Forelimb muscle (tissue), 1 donor: ENCODE results near the gene SCUBE1. TPM values are rescaled to one million over a fixed set of nuclear protein-coding genes. Genes with fewer than 3 reads are reported as not detected.

Experiments used
- DNase-seq: peaks from one replicate; pipeline ENCODE4 v3.0.0-alpha.2; 2013; ENCODE audit warnings: low read depth
- polyA plus RNA-seq: library from polyadenylated mRNA; unstranded; fragments of 120-200 nt; gene quantifications from one replicate; pipeline ENCODE4 v1.2.1, GENCODE V29; 2013; ENCODE audit not compliant: insufficient read length

SCUBE1 gene
- polyA plus RNA-seq, 1 donor: 0.19 TPM

DNA sequence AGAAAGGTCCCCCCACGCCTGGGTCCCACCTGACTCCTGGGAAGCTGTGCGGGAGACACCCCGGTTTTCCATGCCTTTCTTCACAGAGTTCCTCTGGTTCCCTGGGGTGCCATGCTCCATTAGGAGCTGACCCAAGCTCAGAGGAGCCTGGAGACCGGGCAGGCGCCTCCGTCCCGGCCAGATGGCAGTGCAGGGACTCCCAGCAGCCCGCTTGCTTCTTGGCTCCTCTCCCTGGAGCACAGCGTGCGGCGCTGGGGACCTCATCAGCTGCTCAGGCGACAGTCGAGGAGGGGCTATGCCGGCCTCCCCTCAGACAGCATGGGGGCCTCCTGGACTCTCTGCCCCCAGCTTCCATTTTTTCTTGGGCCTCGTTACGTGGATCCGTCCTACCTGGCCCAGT is 143.1 kb downstream of the SCUBE1 start:
- no peak for DNase-seq

DNA sequence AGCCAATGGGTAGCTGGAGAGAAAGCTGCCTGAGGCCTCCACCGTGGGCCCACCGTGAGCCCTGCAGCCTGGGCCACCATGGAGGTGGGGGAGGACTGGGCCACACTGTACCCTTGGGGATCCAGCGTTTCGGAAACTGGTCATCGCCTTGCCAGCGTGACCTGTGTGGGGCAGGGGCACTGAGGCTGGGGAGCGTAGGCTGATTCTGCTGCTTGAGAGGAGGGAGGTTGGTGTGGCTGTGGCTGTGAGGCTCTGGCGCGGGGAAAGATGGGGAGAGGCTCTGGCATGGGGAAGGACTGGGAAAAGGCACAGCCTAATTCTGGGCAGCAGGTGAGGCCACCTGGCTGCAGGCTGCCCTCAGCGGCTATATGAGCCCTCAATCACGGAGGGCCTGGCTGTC is 143.6 kb downstream of the SCUBE1 start:
- DNase-seq: no peak

DNA sequence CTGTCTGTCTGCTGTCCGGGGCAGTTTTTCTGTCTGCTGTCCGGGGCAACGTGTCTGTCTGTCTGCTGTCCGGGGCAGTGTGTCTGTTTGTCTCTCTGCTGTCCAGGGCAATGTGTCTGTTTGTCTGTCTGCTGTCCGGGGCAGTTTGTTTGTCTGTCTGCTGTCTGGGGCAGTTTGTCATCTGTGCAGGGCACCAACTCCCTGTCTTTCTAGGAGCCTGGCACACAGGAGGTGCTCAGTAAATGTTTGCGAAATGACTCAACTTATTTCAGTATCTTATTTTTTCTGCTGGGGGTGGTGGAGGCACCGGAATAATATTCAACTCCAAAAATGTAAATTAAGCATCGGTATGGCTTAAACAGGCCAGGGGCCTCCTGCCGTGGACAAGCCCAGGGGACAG is 144.2 kb downstream of the SCUBE1 start:
- DNase-seq: no peak

- no peak for DNase-seq
These were observed 145.0 kb downstream of the SCUBE1 start for GRCh38 chr22:43198126-43198525.

GRCh38 chr22:43197271-43197941 is 145.8 kb downstream of the SCUBE1 start:
- no peak for DNase-seq

- no peak for DNase-seq
These were observed 151.3 kb downstream of the SCUBE1 start for GRCh38 chr22:43191831-43192230.

DNA sequence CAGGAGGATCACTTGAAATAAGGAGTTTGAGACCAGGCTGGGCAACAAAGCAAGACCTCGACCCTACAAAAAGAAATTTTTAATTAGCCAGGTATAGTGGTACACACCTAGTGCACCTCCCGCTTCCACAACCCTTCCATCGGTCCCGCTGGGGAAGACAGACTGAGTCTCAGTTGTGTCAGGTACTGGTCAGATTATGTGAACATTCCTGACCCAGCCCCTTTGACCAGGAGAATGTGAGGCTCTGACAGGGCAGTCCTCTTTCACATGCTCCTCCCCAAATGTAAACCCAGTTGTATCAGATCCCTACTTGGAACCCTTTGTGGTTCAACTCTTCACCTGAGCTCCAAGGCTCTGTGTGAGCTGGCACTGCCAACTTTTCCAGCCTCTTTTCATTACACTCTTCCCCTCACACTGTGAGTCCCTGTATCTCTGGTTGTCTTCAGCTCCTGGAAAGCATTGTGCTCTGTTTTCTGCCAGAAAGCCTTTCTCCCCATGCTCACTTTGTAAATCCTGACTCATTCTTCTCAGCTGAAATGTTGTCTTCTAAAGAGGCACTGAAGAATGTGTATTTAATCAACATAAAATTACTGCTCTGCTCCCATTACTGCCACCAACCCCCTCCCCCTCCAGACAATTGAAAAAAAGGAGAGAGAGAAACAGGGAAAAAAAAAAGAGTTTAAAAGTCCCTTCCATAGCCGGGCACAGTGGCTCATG is 154.2 kb downstream of the SCUBE1 start:
- DNase-seq: no peak

DNA sequence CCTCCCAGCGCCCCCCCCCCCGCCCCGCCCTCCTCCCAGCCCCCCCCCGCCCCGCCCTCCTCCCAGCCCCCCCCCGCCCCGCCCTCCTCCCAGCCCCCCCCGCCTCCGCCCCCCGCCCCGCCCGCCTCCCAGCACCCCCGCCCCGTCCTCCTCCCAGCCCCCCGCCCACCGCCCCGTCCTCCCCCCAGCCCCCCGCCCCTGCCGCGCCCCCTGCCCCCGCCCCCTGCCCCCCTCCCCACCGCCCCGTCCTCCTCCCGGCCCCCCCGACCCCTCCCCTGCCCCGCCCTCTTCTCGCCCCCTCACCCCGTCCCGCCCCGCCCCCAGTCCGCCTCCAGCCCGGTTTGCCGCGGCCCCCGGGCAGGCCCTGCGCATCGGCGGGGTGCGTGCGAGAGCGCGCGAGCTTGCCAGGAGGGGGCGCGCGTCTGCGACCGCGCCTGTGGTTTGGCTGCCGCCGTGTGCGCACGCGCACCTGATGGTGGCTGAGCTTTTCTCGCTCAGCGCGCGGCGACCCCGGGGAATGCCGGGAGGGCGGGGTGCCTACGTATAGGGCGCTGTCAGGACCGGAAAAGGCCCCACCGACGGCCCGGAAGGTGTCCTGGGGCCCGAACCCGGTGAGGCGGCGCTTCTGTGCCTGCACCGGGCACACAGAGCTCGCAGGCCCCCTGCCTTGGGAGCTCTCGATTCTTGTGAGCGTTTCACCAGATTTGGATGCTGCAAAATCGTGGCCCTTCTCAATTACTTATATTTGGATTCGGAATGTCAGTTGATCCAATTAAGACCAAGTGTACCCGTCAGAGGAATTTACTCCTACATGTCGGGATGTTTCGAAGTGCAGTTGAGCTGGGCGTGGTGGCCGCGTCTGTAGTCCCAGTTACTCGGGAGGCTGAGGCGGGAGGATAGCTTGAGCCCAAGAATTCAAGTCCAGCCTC is 155.7 kb downstream of the SCUBE1 start:
- DNase-seq: peak; percentile 95

- DNase-seq: no peak
These were observed 156.7 kb downstream of the SCUBE1 start, which contains the start of gene TTLL12 for GRCh38 chr22:43186272-43187170. Gene TTLL12 (minus strand): TSS chr22:43187134. CDS start chr22:43187069, 65 bp downstream.

DNA sequence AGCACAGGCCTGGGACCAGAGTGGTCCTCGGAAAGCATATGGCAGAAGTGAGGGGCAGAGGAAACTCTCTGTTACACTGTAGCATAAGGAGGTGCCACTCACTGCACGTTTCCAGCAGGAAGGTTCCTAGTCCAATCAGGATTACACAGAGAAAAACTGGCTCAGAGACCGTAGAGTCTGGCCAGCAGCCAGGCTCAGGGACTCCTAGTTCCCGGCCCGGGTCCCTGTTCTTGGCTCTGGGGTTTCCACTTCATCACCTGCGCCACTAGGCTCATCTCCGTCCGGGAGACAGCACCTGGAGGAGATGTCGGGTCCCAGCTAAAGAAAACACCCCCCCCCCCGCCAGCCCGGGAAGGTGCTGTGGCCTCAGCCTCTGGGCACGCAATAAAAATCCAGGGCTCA is 157.3 kb downstream of the SCUBE1 start:
- no peak for DNase-seq

DNA sequence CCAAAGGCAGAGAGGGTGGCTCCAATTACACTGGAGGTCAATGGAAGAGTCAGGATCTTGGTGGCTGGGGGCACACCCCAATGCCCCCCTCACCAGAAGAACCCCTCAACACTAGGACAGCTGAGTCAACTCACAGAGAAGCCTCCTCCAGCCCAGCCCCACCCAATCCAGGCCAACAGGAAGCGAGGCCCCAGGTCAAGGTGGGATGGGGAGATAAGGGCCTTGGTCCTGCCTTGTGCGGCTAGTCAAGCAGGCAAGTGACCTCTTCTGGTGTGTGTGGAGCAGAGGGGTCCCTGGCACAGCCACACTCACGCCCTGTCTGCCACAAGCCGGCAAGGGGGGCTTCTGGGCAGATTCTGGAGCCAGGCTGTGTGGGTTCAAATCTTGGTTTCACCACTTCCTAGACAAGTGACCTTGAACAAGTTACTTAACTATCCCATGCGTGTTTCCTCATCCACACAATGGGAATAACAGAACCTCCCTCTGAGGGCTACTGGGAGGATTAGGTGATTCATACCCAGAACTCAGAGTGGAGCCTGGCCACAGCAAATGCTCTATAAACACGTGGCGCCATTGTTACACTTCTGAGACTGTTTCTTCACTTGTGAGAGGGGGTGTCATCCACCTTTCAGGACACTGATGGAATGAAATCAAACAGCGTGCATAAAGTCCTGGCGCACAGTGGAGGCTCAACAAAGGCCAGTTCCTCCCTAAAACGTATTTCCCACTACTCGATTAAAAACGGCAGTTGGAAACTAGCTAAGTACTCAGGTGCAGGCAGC is 159.5 kb downstream of the SCUBE1 start:
- no peak for DNase-seq

DNA sequence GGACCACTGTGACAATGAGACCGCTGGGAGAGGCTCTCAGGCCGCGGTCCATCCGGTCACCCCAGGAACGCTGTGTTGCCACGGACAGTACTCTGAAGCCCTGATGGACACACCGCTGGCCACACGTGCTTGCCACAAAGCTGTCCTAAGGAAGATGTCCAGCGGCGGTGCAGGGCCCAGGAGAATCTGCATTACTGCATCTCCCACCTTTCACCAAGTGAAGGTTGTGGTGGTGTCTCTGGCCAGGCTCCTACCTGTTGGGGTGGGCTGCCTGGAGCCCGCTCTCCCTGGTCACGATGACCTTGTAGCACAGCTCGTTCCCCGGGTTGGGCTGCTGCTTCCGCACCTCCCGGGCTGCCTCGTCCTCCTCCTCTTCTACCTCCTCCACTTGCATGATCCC is 160.4 kb downstream of the SCUBE1 start:
- DNase-seq: no peak

GRCh38 chr22:43182118-43182517 is 161.1 kb downstream of the SCUBE1 start:
- DNase-seq: no peak

GRCh38 chr22:43181321-43182076 is 161.7 kb downstream of the SCUBE1 start:
- DNase-seq: no peak

GRCh38 chr22:43180670-43181069 is 162.5 kb downstream of the SCUBE1 start:
- no peak for DNase-seq

- no peak for DNase-seq
These were observed 163.3 kb downstream of the SCUBE1 start for GRCh38 chr22:43179911-43180195.

DNA sequence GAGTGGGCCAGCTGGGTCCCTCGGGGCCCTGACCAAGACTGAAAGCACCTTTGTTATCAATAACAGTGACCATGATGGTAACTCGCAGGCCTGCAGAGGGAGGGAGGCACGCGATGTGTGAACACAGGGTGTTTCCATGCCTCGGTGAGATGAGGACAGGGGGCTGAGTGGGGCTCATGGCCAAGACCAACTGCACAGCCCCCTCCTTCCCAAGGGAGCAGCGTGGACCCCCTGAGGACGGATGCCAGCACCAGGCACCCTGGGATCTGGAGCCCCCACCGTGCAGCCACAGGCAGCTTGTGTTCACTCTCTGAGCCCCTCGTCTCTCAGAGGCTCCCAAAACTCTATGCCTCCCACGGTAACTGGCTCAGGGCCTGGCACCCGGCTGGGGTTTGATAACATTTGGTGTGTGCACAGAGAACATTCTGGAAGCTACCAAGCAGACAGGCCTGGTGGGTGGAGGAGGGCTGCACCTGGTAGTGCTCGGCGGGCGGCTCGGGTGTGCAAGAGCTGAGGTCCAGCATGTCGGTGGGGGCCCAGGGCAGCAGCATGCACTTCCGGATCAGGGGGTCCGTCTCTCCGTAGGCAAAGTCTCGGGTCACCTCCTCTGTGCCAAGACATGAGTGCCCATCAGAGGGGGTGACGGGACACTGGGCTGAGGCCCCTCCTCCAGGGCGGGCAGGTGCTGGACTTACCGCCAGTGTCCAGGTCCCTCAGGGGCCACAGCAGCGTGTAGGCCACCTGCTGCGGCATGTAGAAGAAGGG is 163.8 kb downstream of the SCUBE1 start:
- DNase-seq: no peak

DNA sequence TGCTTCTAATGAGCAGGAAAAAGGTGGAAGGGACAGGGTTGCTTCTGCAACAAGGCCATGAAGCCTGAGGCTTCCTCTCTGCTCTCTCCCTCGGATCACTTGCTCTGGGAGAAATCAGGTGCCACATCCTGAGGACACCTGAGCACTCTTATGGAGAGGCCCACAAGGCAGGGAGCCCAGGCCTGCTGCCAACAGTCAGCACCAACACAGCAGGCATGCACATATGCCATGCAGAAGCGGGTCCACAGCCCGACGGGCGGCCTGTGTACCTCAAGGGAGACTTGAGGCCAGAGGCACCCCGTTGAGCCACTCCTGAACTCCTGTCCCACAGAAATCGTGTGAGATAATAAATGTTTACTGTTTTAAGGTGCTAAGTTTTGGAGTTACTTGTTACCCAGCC is 165.7 kb downstream of the SCUBE1 start:
- DNase-seq: no peak

- DNase-seq: no peak
These were observed 167.1 kb downstream of the SCUBE1 start for GRCh38 chr22:43176090-43176489.
